Measurements from ENCODE around the gene UTP25. TPM values are rescaled to one million over a fixed set of nuclear protein-coding genes. Genes with fewer than 3 reads are reported as not detected.

UTP25 gene
- total and polyA plus RNA-seq, 2 of the 4 experiments (the other 2 are of a cell fraction), result 7.1 to 17.4 TPM

- Histone ChIP-seq H3K27me3 (ENCODE audit: control insufficient read depth, insufficient read depth, low read length) (no peaks in the 10 kb centered on the region), H4K91ac (ENCODE audit: insufficient read depth, low read depth, low read length) (no peak overlapping the region), H4K20me1 (ENCODE audit: insufficient read depth, low read length) (no peaks in the 10 kb centered on the region), H3K56ac (ENCODE audit: extremely low read depth, insufficient read depth, low read length) (no peak overlapping the region), H4K5ac (ENCODE audit: low read depth, low read length) (no peak overlapping the region), H3K18ac (ENCODE audit: low read depth, low read length) (no peak overlapping the region), H3K9me1 (ENCODE audit: insufficient read depth, low read length) (peaks cover 5% of the 10 kb centered on the region; the same call in 1 of the 2 replicates), H2BK15ac (ENCODE audit: low read depth, low read length) (no peak overlapping the region), H2AK5ac (ENCODE audit: low read depth, low read length) (no peak overlapping the region), H3K4me2 (ENCODE audit: low read depth, low read length) (no peak overlapping the region), H3K4me3 (ENCODE audit: insufficient read depth, low read depth, low read length) (no peak overlapping the region), H3K36me3 (ENCODE audit: control insufficient read depth, insufficient read depth, low read length) (peaks cover 17% of the 10 kb centered on the region), H3K9ac (ENCODE audit: low read depth, low read length) (no peak overlapping the region), H2BK20ac (ENCODE audit: low read depth, low read length) (no peak overlapping the region), H3K9me3 (ENCODE audit: control insufficient read depth, insufficient read depth, low read length) (no peaks in the 10 kb centered on the region), H3K27ac (ENCODE audit: insufficient read depth, low read length) (no peak overlapping the region), H2BK5ac (ENCODE audit: low read depth, low read length, poor library complexity, severe bottlenecking) (no peak overlapping the region), H3K14ac (replicated peaks; ENCODE audit: low read depth, low read length) (no peak overlapping the region), H3K79me1 (ENCODE audit: low read depth in 1 of 2, low read length in 2 of 2) (peaks cover 0 to 8% of the 10 kb centered on the region in 2 experiments; a peak in 2 of 4 replicates), H2AFZ (replicated peaks; ENCODE audit: low read length, poor library complexity) (no peak overlapping the region), H2BK120ac (ENCODE audit: low read depth, low read length) (no peak overlapping the region), H4K8ac (ENCODE audit: low read depth in 2 of 2, low read length in 2 of 2) (no peak overlapping the region), H3K23ac (ENCODE audit: low read depth, low read length) (no peak overlapping the region), H2AK9ac (replicated peaks; ENCODE audit: low read depth, low read length, poor library complexity) (no peak overlapping the region), H3K4me1 (ENCODE audit: control insufficient read depth, insufficient read depth, low read length) (no peaks in the 10 kb centered on the region), H3K4ac (ENCODE audit: low read depth, low read length) (no peak overlapping the region)
- WGBS, 2 experiments (ENCODE audit: extremely low coverage in 2 of 2, insufficient read length in 1 of 2), result 90% methylated on average over 3 of the region's 5 CpGs; no CpG with 5 or more reads in 1 of the 2 experiments
- dilution Hi-C loops (cut with HindIII; ENCODE audit: low sequenced_read_pairs, unreplicated experiment) (no loop called here), intact Hi-C loops (cut with micrococcal nuclease) (no loop called here), in situ Hi-C loops (cut with MboI; ENCODE audit: low sequenced_read_pairs) (loop anchor here (25.0 kb wide), 1 partner anchor 457 kb away; no protein-coding TSS in a partner anchor)
- CTCF ChIA-PET, result no interaction called here
- BruUV-seq (replicated peaks), result no TSS peak
- ATAC-seq (ENCODE audit: low read depth) (no peak), DNase-seq (no peak)
- TF ChIP-seq RCOR1 (IDR thresholded peaks at IDR 0.05; ENCODE audit: insufficient replicate concordance, low read length), result no peak
- TF ChIP-seq RFX5 (IDR thresholded peaks at IDR 0.05; ENCODE audit: low read depth, low read length), result no peak
- TF ChIP-seq POLR2A (IDR thresholded peaks at IDR 0.05; ENCODE audit: low read depth, low read length), result no peak
- TF ChIP-seq FOS (IDR thresholded peaks at IDR 0.05; ENCODE audit: low read depth, low read length), result no peak
- no peak for TF ChIP-seq CHD1 (IDR thresholded peaks at IDR 0.05; ENCODE audit: low read depth, low read length)
- TF ChIP-seq, protein P1, sequence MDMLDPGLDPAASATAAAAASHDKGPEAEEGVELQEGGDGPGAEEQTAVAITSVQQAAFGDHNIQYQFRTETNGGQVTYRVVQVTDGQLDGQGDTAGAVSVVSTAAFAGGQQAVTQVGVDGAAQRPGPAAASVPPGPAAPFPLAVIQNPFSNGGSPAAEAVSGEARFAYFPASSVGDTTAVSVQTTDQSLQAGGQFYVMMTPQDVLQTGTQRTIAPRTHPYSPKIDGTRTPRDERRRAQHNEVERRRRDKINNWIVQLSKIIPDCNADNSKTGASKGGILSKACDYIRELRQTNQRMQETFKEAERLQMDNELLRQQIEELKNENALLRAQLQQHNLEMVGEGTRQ (IDR thresholded peaks at IDR 0.05; ENCODE audit: low read depth, low read length), result no peak
- POLR2A ChIA-PET (ENCODE audit: unreplicated experiment), result no interaction called here
These were observed 27.9 kb downstream of the UTP25 start for GRCh38 chr1:209855623-209856022.
